ENCODE measurements around the gene RNF43. TPM values are rescaled to one million over a fixed set of nuclear protein-coding genes. Genes with fewer than 3 reads are reported as not detected.
A peak's percentile ranks its signal among the peaks of the same experiment; 100 is the strongest.

RNF43 gene
- total RNA-seq, 1 donor from 2014 or later: 2.1 TPM

GRCh38 chr17:58414596-58414997, 2.7 kb downstream of the RNF43 start:
- no peak for DNase-seq
- intact Hi-C loops (cut with micrococcal nuclease): no loop called here
- Mint-ChIP-seq H3K27me3 (no peaks in the 10 kb centered on the region), H3K36me3 (ENCODE audit: low read depth) (peaks cover 1% of the 10 kb centered on the region), H3K27ac (peak overlapping the region; percentile 9), H3K9me3 (no peaks in the 10 kb centered on the region), H3K4me3 (no peak overlapping the region), H3K4me1 (peaks cover 21% of the 10 kb centered on the region)
- TF ChIP-seq, protein P1, sequence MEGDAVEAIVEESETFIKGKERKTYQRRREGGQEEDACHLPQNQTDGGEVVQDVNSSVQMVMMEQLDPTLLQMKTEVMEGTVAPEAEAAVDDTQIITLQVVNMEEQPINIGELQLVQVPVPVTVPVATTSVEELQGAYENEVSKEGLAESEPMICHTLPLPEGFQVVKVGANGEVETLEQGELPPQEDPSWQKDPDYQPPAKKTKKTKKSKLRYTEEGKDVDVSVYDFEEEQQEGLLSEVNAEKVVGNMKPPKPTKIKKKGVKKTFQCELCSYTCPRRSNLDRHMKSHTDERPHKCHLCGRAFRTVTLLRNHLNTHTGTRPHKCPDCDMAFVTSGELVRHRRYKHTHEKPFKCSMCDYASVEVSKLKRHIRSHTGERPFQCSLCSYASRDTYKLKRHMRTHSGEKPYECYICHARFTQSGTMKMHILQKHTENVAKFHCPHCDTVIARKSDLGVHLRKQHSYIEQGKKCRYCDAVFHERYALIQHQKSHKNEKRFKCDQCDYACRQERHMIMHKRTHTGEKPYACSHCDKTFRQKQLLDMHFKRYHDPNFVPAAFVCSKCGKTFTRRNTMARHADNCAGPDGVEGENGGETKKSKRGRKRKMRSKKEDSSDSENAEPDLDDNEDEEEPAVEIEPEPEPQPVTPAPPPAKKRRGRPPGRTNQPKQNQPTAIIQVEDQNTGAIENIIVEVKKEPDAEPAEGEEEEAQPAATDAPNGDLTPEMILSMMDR (IDR thresholded peaks at IDR 0.05): no peak
- ATAC-seq (ENCODE audit: low read depth): no peak
- POLR2A ChIA-PET: interaction anchor here (2.2 to 6.1 kb wide), 4 partner anchors 63 to 86 kb away, joined by 8 to 191 read pairs (median 52); partner anchors contain the start of genes SUPT4H1 and TSPOAP1
- CTCF ChIA-PET: interaction anchor here (1.3 to 3.8 kb wide), 2 partner anchors 33 to 97 kb away, joined by 4 to 83 read pairs; no protein-coding TSS in a partner anchor

- CTCF ChIA-PET: interaction anchor here (0.6 to 1.5 kb wide), 5 partner anchors 8 to 77 kb away, joined by 3 to 4 read pairs (median 3); no protein-coding TSS in a partner anchor
- DNase-seq (no peak), ATAC-seq (ENCODE audit: low read depth) (no peak)
- Mint-ChIP-seq H3K4me1 (peaks cover 21% of the 10 kb centered on the region), H3K36me3 (ENCODE audit: low read depth) (peaks cover 2% of the 10 kb centered on the region), H3K9me3 (no peaks in the 10 kb centered on the region), H3K27ac (no peak overlapping the region), H3K4me3 (no peak overlapping the region), H3K27me3 (no peaks in the 10 kb centered on the region)
- intact Hi-C loops (cut with micrococcal nuclease): no loop called here
- POLR2A ChIA-PET: interaction anchor here (2.2 to 6.1 kb wide), 2 partner anchors 79 to 85 kb away, joined by 8 to 191 read pairs; partner anchors contain the start of gene TSPOAP1
- TF ChIP-seq, protein P1 (IDR thresholded peaks at IDR 0.05): no peak
These were observed 3.6 kb downstream of the RNF43 start for GRCh38 chr17:58413684-58414083.

- ChIA-PET POLR2A (interaction anchor here (6.1 kb wide), 1 partner anchor 78 kb away, joined by 191 read pairs; no protein-coding TSS in a partner anchor), CTCF (interaction anchor here (0.9 to 1.5 kb wide), 4 partner anchors 51 to 76 kb away, joined by 3 to 4 read pairs (median 3); no protein-coding TSS in a partner anchor)
- H3K4me1 Mint-ChIP-seq: peaks cover 16% of the 10 kb centered on the region
- H3K9me3 Mint-ChIP-seq: no peaks in the 10 kb centered on the region
- peaks cover 2% of the 10 kb centered on the region for H3K36me3 Mint-ChIP-seq (ENCODE audit: low read depth)
- intact Hi-C loops (cut with micrococcal nuclease): loop anchor here (1.0 kb wide), 1 partner anchor 19 kb away; no protein-coding TSS in a partner anchor
- no peak overlapping the region for H3K27ac Mint-ChIP-seq
- no peak for ATAC-seq (ENCODE audit: low read depth)
- no peak for DNase-seq
- H3K27me3 Mint-ChIP-seq: no peaks in the 10 kb centered on the region
- H3K4me3 Mint-ChIP-seq: no peak overlapping the region
- TF ChIP-seq, protein P1 (IDR thresholded peaks at IDR 0.05): no peak
These were observed 4.3 kb downstream of the RNF43 start for GRCh38 chr17:58412961-58413586.

GRCh38 chr17:58412064-58412703, 5.2 kb downstream of the RNF43 start:
- ChIA-PET CTCF (no interaction called here), POLR2A (interaction anchor here (1.2 to 6.1 kb wide), 2 partner anchors 65 to 77 kb away, joined by 3 to 191 read pairs; no protein-coding TSS in a partner anchor)
- Mint-ChIP-seq H3K4me1 (peaks cover 7% of the 10 kb centered on the region), H3K27me3 (no peaks in the 10 kb centered on the region), H3K4me3 (no peak overlapping the region), H3K36me3 (ENCODE audit: low read depth) (peaks cover 2% of the 10 kb centered on the region), H3K9me3 (no peaks in the 10 kb centered on the region), H3K27ac (no peak overlapping the region)
- ATAC-seq (ENCODE audit: low read depth): no peak
- DNase-seq: no peak
- intact Hi-C loops (cut with micrococcal nuclease): loop anchor here (1.0 kb wide), 1 partner anchor 18 kb away; no protein-coding TSS in a partner anchor
- TF ChIP-seq, protein P1 (IDR thresholded peaks at IDR 0.05): no peak

- no peak for DNase-seq
- no peak overlapping the region for H3K27ac Mint-ChIP-seq
- peaks cover 2% of the 10 kb centered on the region for H3K36me3 Mint-ChIP-seq (ENCODE audit: low read depth)
- peaks cover 2% of the 10 kb centered on the region for H3K4me1 Mint-ChIP-seq
- intact Hi-C loops (cut with micrococcal nuclease): no loop called here
- ChIA-PET CTCF (no interaction called here), POLR2A (interaction anchor here (1.0 to 1.2 kb wide), 2 partner anchors 64 to 74 kb away, joined by 3 read pairs; no protein-coding TSS in a partner anchor)
- no peak for ATAC-seq (ENCODE audit: low read depth)
- H3K9me3 Mint-ChIP-seq: no peaks in the 10 kb centered on the region
- H3K27me3 Mint-ChIP-seq: no peaks in the 10 kb centered on the region
- TF ChIP-seq, protein P1 (IDR thresholded peaks at IDR 0.05): no peak
- no peak overlapping the region for H3K4me3 Mint-ChIP-seq
These were observed 5.9 kb downstream of the RNF43 start for GRCh38 chr17:58411408-58411894.
